Skin of body (tissue), 1 donor: ENCODE measurements around the gene TDP2. TPM values are rescaled to one million over a fixed set of nuclear protein-coding genes. Genes with fewer than 3 reads are reported as not detected.

Experiments used
- total RNA-seq: library from RNA; depleted of rRNA; stranded (reverse); fragments of >200 nt; gene quantifications from one replicate; pipeline ENCODE4 v1.2.3, GENCODE V29; 2014

The TDP2 gene
- total RNA-seq, 1 donor from 2014 or later, result 27.1 TPM

Other genes starting within 250 kb of the TDP2 start
- gene GPLD1, start 177.3 kb downstream of the TDP2 start, total RNA-seq, result 10.2 TPM
- 7.7 TPM for gene ALDH5A1, start 171.9 kb downstream of the TDP2 start, total RNA-seq
- 0.20 TPM for gene KIAA0319, start 20.7 kb downstream of the TDP2 start, total RNA-seq
- 4.3 TPM for gene ACOT13, start 178 bp upstream of the TDP2 start, total RNA-seq
- 45.5 TPM for gene C6orf62, start 52.3 kb upstream of the TDP2 start, total RNA-seq
- gene GMNN, start 108.0 kb upstream of the TDP2 start, total RNA-seq, result 18.2 TPM
- not detected for gene ARMH2, start 132.0 kb upstream of the TDP2 start, total RNA-seq